NCI-H1417 treated with DMSO at 0.1 percent for 48 hours (cell line): ENCODE data around the gene PRKACA.

Source experiments
- DNase-seq: peaks from one replicate; lab custom pipeline; 2025; lab: John Stamatoyannopoulos, UW

The PRKACA gene

GRCh38 chr19:14117668-14118164 is at the start of gene PRKACA:
Gene PRKACA, minus strand, starts transcription at chr19:14117762. Its CDS starts 215 bp downstream, at chr19:14117547.
- peak; percentile 94 for DNase-seq

GRCh38 chr19:14166999-14167575 is 49.5 kb upstream of the PRKACA start:
- DNase-seq = no peak

GRCh38 chr19:14165990-14166830 is 48.6 kb upstream of the PRKACA start:
- DNase-seq = no peak

GRCh38 chr19:14164724-14165493 is 47.3 kb upstream of the PRKACA start:
- DNase-seq = no peak

- DNase-seq = no peak
These were observed 46.5 kb upstream of the PRKACA start for GRCh38 chr19:14164082-14164481.

- no peak for DNase-seq
These were observed 45.3 kb upstream of the PRKACA start for GRCh38 chr19:14162871-14163297.

- DNase-seq = no peak
These were observed 43.7 kb upstream of the PRKACA start for GRCh38 chr19:14161305-14161704.

GRCh38 chr19:14160017-14160703 is 42.6 kb upstream of the PRKACA start:
- DNase-seq = no peak

- DNase-seq = no peak
These were observed 41.5 kb upstream of the PRKACA start for GRCh38 chr19:14159059-14159458.

GRCh38 chr19:14158276-14159023 is 40.9 kb upstream of the PRKACA start:
- no peak for DNase-seq

GRCh38 chr19:14156971-14157717 is 39.6 kb upstream of the PRKACA start:
- DNase-seq = no peak

- DNase-seq = no peak
These were observed 38.6 kb upstream of the PRKACA start for GRCh38 chr19:14156122-14156521.

- DNase-seq = no peak
These were observed 37.8 kb upstream of the PRKACA start for GRCh38 chr19:14155371-14155770.

GRCh38 chr19:14152713-14153112 is 35.2 kb upstream of the PRKACA start:
- no peak for DNase-seq

- DNase-seq = no peak
These were observed 33.5 kb upstream of the PRKACA start for GRCh38 chr19:14150770-14151661.

GRCh38 chr19:14150041-14150769 is 32.6 kb upstream of the PRKACA start:
- no peak for DNase-seq

GRCh38 chr19:14149509-14149994 is 32.0 kb upstream of the PRKACA start:
- no peak for DNase-seq

- no peak for DNase-seq
These were observed 31.3 kb upstream of the PRKACA start for GRCh38 chr19:14148751-14149410.
